IMR-90 (cell line): Measurements from ENCODE around the gene GTF2F2. TPM values are rescaled to one million over a fixed set of nuclear protein-coding genes. Genes with fewer than 3 reads are reported as not detected.

Source experiments
- ATAC-seq: fragments of 200-7000 bp; cut with Tn5 transposase; 2 replicates; pipeline ENCODE4 v1.9.1; 2020; ENCODE audit warnings: low read depth, mild to moderate bottlenecking, moderate library complexity
- BruUV-seq: library from RNA; stranded (reverse); fragments of 400-500 nt; replicated peaks from 2 replicates; lab custom pipeline; 2021; lab: Mats Ljungman, UMichigan
- CTCF ChIA-PET: fragments of 300-600 bp; formaldehyde crosslinking; extraction: SDS; loops from one replicate; lab custom pipeline; 2021; ENCODE audit warnings: antibody characterized with exemption; lab: Yijun Ruan, JAX
- POLR2A ChIA-PET: fragments of 300-600 bp; sonication (Branson Sonifier 250); formaldehyde crosslinking; loops from one replicate; lab custom pipeline; 2022; ENCODE audit warnings: antibody characterized with exemption; ENCODE audit not compliant: unreplicated experiment; lab: Charles Lee
- DNase-seq: peaks from one replicate; pipeline ENCODE4 v3.0.0; 2013
- H2AFZ ChIP-seq: replicated peaks from 2 replicates; pipeline ENCODE3; 2013; ENCODE audit warnings: low read length, mild to moderate bottlenecking; ENCODE audit not compliant: poor library complexity
- H2AK5ac ChIP-seq: 2 replicates; pipeline ENCODE4 v1.6.1; 2013; ENCODE audit warnings: low read depth, low read length, inconsistent platforms
- H2AK9ac ChIP-seq: replicated peaks from 2 replicates; pipeline ENCODE3; 2013; ENCODE audit warnings: mild to moderate bottlenecking, low read depth, low read length, moderate library complexity; ENCODE audit not compliant: poor library complexity
- H2BK120ac ChIP-seq: 2 replicates; pipeline ENCODE4 v1.6.1; 2013; ENCODE audit warnings: low read depth, low read length, inconsistent platforms
- H2BK15ac ChIP-seq: 3 replicates; pipeline ENCODE4 v1.6.1; 2013; ENCODE audit warnings: low read depth, low read length, inconsistent platforms
- H2BK20ac ChIP-seq: 2 replicates; pipeline ENCODE4 v1.6.1; 2013; ENCODE audit warnings: low read depth, mild to moderate bottlenecking, inconsistent platforms, low read length, moderate library complexity
- H2BK5ac ChIP-seq: 2 replicates; pipeline ENCODE4 v1.6.1; 2013; ENCODE audit warnings: mild to moderate bottlenecking, low read depth, low read length, inconsistent platforms; ENCODE audit not compliant: poor library complexity, severe bottlenecking
- H3K14ac ChIP-seq: replicated peaks from 2 replicates; pipeline ENCODE4 v1.6.1; 2013; ENCODE audit warnings: low read depth, low read length, inconsistent platforms
- H3K18ac ChIP-seq: 2 replicates; pipeline ENCODE4 v1.6.1; 2013; ENCODE audit warnings: low read depth, low read length, control low read depth
- H3K23ac ChIP-seq: 2 replicates; pipeline ENCODE4 v1.6.1; 2013; ENCODE audit warnings: low read depth, low read length, inconsistent platforms
- H3K27ac ChIP-seq: 2 replicates; pipeline ENCODE4 v1.5.1; 2013; ENCODE audit warnings: mild to moderate bottlenecking, control low read depth, low read length; ENCODE audit not compliant: insufficient read depth
- H3K27me3 ChIP-seq: 2 replicates; pipeline ENCODE4 v1.6.1; 2013; ENCODE audit warnings: low read length; ENCODE audit not compliant: control insufficient read depth, insufficient read depth
- H3K36me3 ChIP-seq: 2 replicates; pipeline ENCODE4 v1.6.1; 2013; ENCODE audit warnings: low read length, mixed read lengths; ENCODE audit not compliant: control insufficient read depth, insufficient read depth
- H3K4ac ChIP-seq: 2 replicates; pipeline ENCODE4 v1.6.1; 2013; ENCODE audit warnings: low read depth, low read length, inconsistent platforms
- H3K4me1 ChIP-seq: 2 replicates; pipeline ENCODE4 v1.6.1; 2013; ENCODE audit warnings: low read length, mixed read lengths; ENCODE audit not compliant: control insufficient read depth, insufficient read depth
- H3K4me2 ChIP-seq: 2 replicates; pipeline ENCODE4 v1.6.1; 2013; ENCODE audit warnings: low read depth, mild to moderate bottlenecking, control low read depth, low read length, moderate library complexity
- H3K4me3 ChIP-seq: 2 replicates; pipeline ENCODE4 v1.5.1; 2013; ENCODE audit warnings: low read depth, mild to moderate bottlenecking, control low read depth, low read length, moderate library complexity; ENCODE audit not compliant: insufficient read depth
- H3K56ac ChIP-seq: 2 replicates; pipeline ENCODE4 v1.6.1; 2013; ENCODE audit warnings: low read length, inconsistent platforms; ENCODE audit not compliant: insufficient read depth; ENCODE audit errors: extremely low read depth
- H3K79me1 ChIP-seq, 2 experiments: 2 replicates each; pipeline ENCODE4 v1.6.1; 2013; ENCODE audit warnings: low read length in 2 of 2, inconsistent platforms in 1 of 2, low read depth in 1 of 2
- H3K9ac ChIP-seq: 2 replicates; pipeline ENCODE4 v1.6.1; 2013; ENCODE audit warnings: low read depth, low read length, control low read depth
- H3K9me1 ChIP-seq: 2 replicates; pipeline ENCODE4 v1.6.1; 2013; ENCODE audit warnings: low read length, inconsistent platforms; ENCODE audit not compliant: insufficient read depth
- H3K9me3 ChIP-seq: 2 replicates; pipeline ENCODE4 v1.6.1; 2013; ENCODE audit warnings: low read length; ENCODE audit not compliant: control insufficient read depth, insufficient read depth
- H4K20me1 ChIP-seq: 2 replicates; pipeline ENCODE4 v1.6.1; 2013; ENCODE audit warnings: low read length, inconsistent platforms; ENCODE audit not compliant: insufficient read depth
- H4K5ac ChIP-seq: 2 replicates; pipeline ENCODE4 v1.6.1; 2013; ENCODE audit warnings: mild to moderate bottlenecking, low read depth, low read length, control low read depth
- H4K8ac ChIP-seq, 2 experiments: 2 replicates each; pipeline ENCODE4 v1.6.1; 2013; ENCODE audit warnings: low read depth in 2 of 2, low read length in 2 of 2, control low read depth in 1 of 2, inconsistent platforms in 1 of 2
- H4K91ac ChIP-seq: 2 replicates; pipeline ENCODE4 v1.6.1; 2013; ENCODE audit warnings: low read depth, low read length, inconsistent platforms; ENCODE audit not compliant: insufficient read depth
- BHLHE40 ChIP-seq: fragments of 150-350 bp; IDR thresholded peaks from 2 replicates; pipeline ENCODE4 v1.6.1; 2016; ENCODE audit warnings: mild to moderate bottlenecking, low read depth, low read length
- CEBPB ChIP-seq: IDR thresholded peaks from 2 replicates; pipeline ENCODE4 v1.6.1; 2012; ENCODE audit warnings: low read depth, low read length, improper control_type of control experiment
- CHD1 ChIP-seq: IDR thresholded peaks from 2 replicates; pipeline ENCODE4 v1.6.1; 2012; ENCODE audit warnings: low read depth, low read length, improper control_type of control experiment
- FOS ChIP-seq: fragments of 150-350 bp; IDR thresholded peaks from 2 replicates; pipeline ENCODE4 v1.6.1; 2016; ENCODE audit warnings: low read depth, low read length
- MAFK ChIP-seq: IDR thresholded peaks from 2 replicates; pipeline ENCODE4 v1.6.1; 2012; ENCODE audit warnings: low read depth, low read length, improper control_type of control experiment
- MAZ ChIP-seq: IDR thresholded peaks from 2 replicates; pipeline ENCODE4 v1.6.1; 2012; ENCODE audit warnings: low read depth, mild to moderate bottlenecking, low read length, improper control_type of control experiment, moderate library complexity, borderline replicate concordance
- MXI1 ChIP-seq: IDR thresholded peaks from 2 replicates; pipeline ENCODE4 v1.6.1; 2012; ENCODE audit warnings: low read depth, mild to moderate bottlenecking, low read length, moderate library complexity, borderline replicate concordance
- NFE2L2 ChIP-seq: fragments of 150-350 bp; IDR thresholded peaks from 2 replicates; pipeline ENCODE4 v1.6.1; 2016; ENCODE audit warnings: low read depth, mild to moderate bottlenecking, low read length
- POLR2A ChIP-seq: IDR thresholded peaks from 2 replicates; pipeline ENCODE4 v1.6.1; 2012; ENCODE audit warnings: mild to moderate bottlenecking, low read depth, low read length
- RAD21 ChIP-seq: IDR thresholded peaks from 2 replicates; pipeline ENCODE4 v1.6.1; 2012; ENCODE audit warnings: low read length, improper control_type of control experiment
- RCOR1 ChIP-seq: IDR thresholded peaks from 2 replicates; pipeline ENCODE4 v1.6.1; 2012; ENCODE audit warnings: mild to moderate bottlenecking, low read length, improper control_type of control experiment; ENCODE audit not compliant: insufficient replicate concordance
- RFX5 ChIP-seq: IDR thresholded peaks from 2 replicates; pipeline ENCODE4 v1.8.0; 2012; ENCODE audit warnings: low read depth, mild to moderate bottlenecking, low read length, moderate library complexity
- SMC3 ChIP-seq: fragments of 150-350 bp; IDR thresholded peaks from 2 replicates; pipeline ENCODE4 v1.6.1; 2016; ENCODE audit warnings: low read depth, mild to moderate bottlenecking, antibody characterized with exemption, low read length, moderate library complexity
- WGBS, 2 experiments: methylation state at CpG; one replicate each; pipeline versions ENCODE4 v1.1.5 to v1.1.7; 2013; ENCODE audit warnings: missing lambda C conversion rate in 2 of 2; ENCODE audit not compliant: insufficient read length in 1 of 2; ENCODE audit errors: extremely low coverage in 2 of 2; 5-methylcytosine and 5-hydroxymethylcytosine counted together
- dilution Hi-C: fragments of 300-500 bp; cut with HindIII; formaldehyde crosslinking; loops from one replicate; pipeline ENCODE4 v1.14.3; 2018; ENCODE audit warnings: low sequenced_read_pairs; ENCODE audit not compliant: unreplicated experiment
- in situ Hi-C: fragments of 300-500 bp; cut with MboI; formaldehyde crosslinking; loops from 3 replicates; pipeline ENCODE4 v1.14.3; 2019; ENCODE audit warnings: low sequenced_read_pairs, inconsistent platforms, mixed read lengths
- intact Hi-C: fragments of 100-400 bp; cut with micrococcal nuclease; formaldehyde crosslinking; loops from 2 replicates; pipeline ENCODE4 v1.10.0; 2022
- polyA plus RNA-seq, 3 experiments: library from polyadenylated mRNA; depleted of rRNA; stranded (reverse); fragments of >200 nt; gene quantifications; 2 replicates each; pipeline ENCODE4 v1.2.3, GENCODE V29; 2012; ENCODE audit warnings: low replicate concordance in 1 of 3
- total RNA-seq: library from RNA; depleted of rRNA; stranded (reverse); fragments of >200 nt; gene quantifications from 2 replicates; pipeline ENCODE4 v1.2.3, GENCODE V29; 2012
- TF ChIP-seq, protein P1 (sequence below): fragments of 150-350 bp; IDR thresholded peaks from 2 replicates; pipeline ENCODE4 v1.6.1; 2016; ENCODE audit warnings: low read depth, mild to moderate bottlenecking, low read length, moderate library complexity, borderline replicate concordance
- TF ChIP-seq, protein P2 (sequence below): conservative IDR thresholded peaks from 2 replicates; pipeline ENCODE4 v1.5.1; 2012; ENCODE audit warnings: mild to moderate bottlenecking, low read depth, low read length, improper control_type of control experiment
- TF ChIP-seq, protein P3 (sequence below): fragments of 150-350 bp; IDR thresholded peaks from 2 replicates; pipeline ENCODE4 v1.6.1; 2017; ENCODE audit warnings: mild to moderate bottlenecking, antibody characterized with exemption, low read length, low read depth

GTF2F2 gene
- total and polyA plus RNA-seq, 2 of the 4 experiments (the other 2 are of a cell fraction) = 16.5 to 21.0 TPM

DNA sequence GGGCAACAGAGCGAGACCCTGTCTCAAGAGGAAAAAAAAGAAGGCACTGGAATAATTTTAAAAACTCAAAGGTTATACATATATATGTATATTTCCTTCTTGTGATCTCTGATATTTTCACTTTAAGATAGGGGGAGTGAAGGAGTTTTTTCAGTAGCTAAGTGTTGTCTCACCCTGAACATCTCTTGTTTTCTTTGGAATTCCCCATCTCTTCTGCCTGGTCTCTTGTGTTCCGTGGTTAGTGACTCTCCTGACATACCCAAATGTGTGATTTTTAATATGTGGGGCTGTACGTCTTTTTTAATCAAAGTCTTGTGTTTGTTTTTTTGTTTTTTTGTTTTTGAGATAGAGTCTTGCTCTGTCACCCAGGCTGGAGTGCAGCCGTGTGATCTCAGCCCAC lies 95.9 kb downstream of the GTF2F2 start:
- no TSS peak for BruUV-seq
- no peak overlapping the region for H4K8ac ChIP-seq

More for the DNA sequence above, 95.9 kb downstream of the GTF2F2 start:
- POLR2A ChIA-PET = no interaction called here
- Histone ChIP-seq H4K91ac (no peak overlapping the region), H2BK15ac (no peak overlapping the region), H3K9ac (no peak overlapping the region), H3K4me2 (no peak overlapping the region), H3K18ac (no peak overlapping the region), H3K9me1 (0 out of 2 replicates have a peak, but pooled peaks cover 2% of the 10 kb centered on the region), H2AK9ac (no peak overlapping the region), H3K79me1 (peaks cover 19 to 33% of the 10 kb centered on the region in 2 experiments), H3K4me3 (no peak overlapping the region), H3K14ac (no peak overlapping the region), H3K4ac (no peak overlapping the region), H3K4me1 (no peaks in the 10 kb centered on the region), H2AK5ac (no peak overlapping the region), H3K23ac (no peak overlapping the region), H2BK5ac (no peak overlapping the region), H3K56ac (no peak overlapping the region), H2BK120ac (no peak overlapping the region), H4K20me1 (no peaks in the 10 kb centered on the region), H4K5ac (no peak overlapping the region), H3K36me3 (peaks cover 2% of the 10 kb centered on the region), H3K27ac (no peak overlapping the region), H2BK20ac (no peak overlapping the region), H2AFZ (no peak overlapping the region), H3K9me3 (no peaks in the 10 kb centered on the region), H3K27me3 (no peaks in the 10 kb centered on the region)
- intact Hi-C loops = no loop called here
- dilution Hi-C loops = no loop called here
- TF ChIP-seq POLR2A = no peak
- TF ChIP-seq MXI1 = no peak
- TF ChIP-seq MAFK = no peak
- TF ChIP-seq RFX5 = no peak
- TF ChIP-seq, protein P1, sequence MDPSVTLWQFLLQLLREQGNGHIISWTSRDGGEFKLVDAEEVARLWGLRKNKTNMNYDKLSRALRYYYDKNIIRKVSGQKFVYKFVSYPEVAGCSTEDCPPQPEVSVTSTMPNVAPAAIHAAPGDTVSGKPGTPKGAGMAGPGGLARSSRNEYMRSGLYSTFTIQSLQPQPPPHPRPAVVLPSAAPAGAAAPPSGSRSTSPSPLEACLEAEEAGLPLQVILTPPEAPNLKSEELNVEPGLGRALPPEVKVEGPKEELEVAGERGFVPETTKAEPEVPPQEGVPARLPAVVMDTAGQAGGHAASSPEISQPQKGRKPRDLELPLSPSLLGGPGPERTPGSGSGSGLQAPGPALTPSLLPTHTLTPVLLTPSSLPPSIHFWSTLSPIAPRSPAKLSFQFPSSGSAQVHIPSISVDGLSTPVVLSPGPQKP = no peak
- TF ChIP-seq RCOR1 = no peak
- no peak for TF ChIP-seq NFE2L2
- TF ChIP-seq CEBPB = no peak
- TF ChIP-seq FOS = no peak
- TF ChIP-seq, protein P2, sequence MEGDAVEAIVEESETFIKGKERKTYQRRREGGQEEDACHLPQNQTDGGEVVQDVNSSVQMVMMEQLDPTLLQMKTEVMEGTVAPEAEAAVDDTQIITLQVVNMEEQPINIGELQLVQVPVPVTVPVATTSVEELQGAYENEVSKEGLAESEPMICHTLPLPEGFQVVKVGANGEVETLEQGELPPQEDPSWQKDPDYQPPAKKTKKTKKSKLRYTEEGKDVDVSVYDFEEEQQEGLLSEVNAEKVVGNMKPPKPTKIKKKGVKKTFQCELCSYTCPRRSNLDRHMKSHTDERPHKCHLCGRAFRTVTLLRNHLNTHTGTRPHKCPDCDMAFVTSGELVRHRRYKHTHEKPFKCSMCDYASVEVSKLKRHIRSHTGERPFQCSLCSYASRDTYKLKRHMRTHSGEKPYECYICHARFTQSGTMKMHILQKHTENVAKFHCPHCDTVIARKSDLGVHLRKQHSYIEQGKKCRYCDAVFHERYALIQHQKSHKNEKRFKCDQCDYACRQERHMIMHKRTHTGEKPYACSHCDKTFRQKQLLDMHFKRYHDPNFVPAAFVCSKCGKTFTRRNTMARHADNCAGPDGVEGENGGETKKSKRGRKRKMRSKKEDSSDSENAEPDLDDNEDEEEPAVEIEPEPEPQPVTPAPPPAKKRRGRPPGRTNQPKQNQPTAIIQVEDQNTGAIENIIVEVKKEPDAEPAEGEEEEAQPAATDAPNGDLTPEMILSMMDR = no peak
- no peak for TF ChIP-seq MAZ
- no peak for TF ChIP-seq BHLHE40
- TF ChIP-seq SMC3 = no peak
- no peak for TF ChIP-seq CHD1
- TF ChIP-seq, protein P3, sequence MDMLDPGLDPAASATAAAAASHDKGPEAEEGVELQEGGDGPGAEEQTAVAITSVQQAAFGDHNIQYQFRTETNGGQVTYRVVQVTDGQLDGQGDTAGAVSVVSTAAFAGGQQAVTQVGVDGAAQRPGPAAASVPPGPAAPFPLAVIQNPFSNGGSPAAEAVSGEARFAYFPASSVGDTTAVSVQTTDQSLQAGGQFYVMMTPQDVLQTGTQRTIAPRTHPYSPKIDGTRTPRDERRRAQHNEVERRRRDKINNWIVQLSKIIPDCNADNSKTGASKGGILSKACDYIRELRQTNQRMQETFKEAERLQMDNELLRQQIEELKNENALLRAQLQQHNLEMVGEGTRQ = no peak
- TF ChIP-seq RAD21 = no peak
- DNase-seq (no peak), ATAC-seq (no peak)
- CTCF ChIA-PET = interaction anchor here (0.6 kb wide), 1 partner anchor 1787 kb away, joined by 7 read pairs; no protein-coding TSS in a partner anchor
- WGBS, 2 experiments = no CpG with 5 or more reads among the region's 4 CpGs
- in situ Hi-C loops = no loop called here
